IMR-90 (cell line): ENCODE measurements around the gene ENPP7. TPM values are rescaled to one million over a fixed set of nuclear protein-coding genes. Genes with fewer than 3 reads are reported as not detected.

Experiments used
- ATAC-seq: fragments of 200-7000 bp; cut with Tn5 transposase; 2 replicates; pipeline ENCODE4 v1.9.1; 2020; ENCODE audit warnings: low read depth, mild to moderate bottlenecking, moderate library complexity
- BruUV-seq: library from RNA; stranded (reverse); fragments of 400-500 nt; replicated peaks from 2 replicates; lab custom pipeline; 2021; lab: Mats Ljungman, UMichigan
- CTCF ChIA-PET: fragments of 300-600 bp; formaldehyde crosslinking; extraction: SDS; loops from one replicate; lab custom pipeline; 2021; ENCODE audit warnings: antibody characterized with exemption; lab: Yijun Ruan, JAX
- POLR2A ChIA-PET: fragments of 300-600 bp; sonication (Branson Sonifier 250); formaldehyde crosslinking; loops from one replicate; lab custom pipeline; 2022; ENCODE audit warnings: antibody characterized with exemption; ENCODE audit not compliant: unreplicated experiment; lab: Charles Lee
- DNase-seq: peaks from one replicate; pipeline ENCODE4 v3.0.0; 2013
- H2AFZ ChIP-seq: replicated peaks from 2 replicates; pipeline ENCODE3; 2013; ENCODE audit warnings: low read length, mild to moderate bottlenecking; ENCODE audit not compliant: poor library complexity
- H2AK5ac ChIP-seq: 2 replicates; pipeline ENCODE4 v1.6.1; 2013; ENCODE audit warnings: low read depth, low read length, inconsistent platforms
- H2AK9ac ChIP-seq: replicated peaks from 2 replicates; pipeline ENCODE3; 2013; ENCODE audit warnings: mild to moderate bottlenecking, low read depth, low read length, moderate library complexity; ENCODE audit not compliant: poor library complexity
- H2BK120ac ChIP-seq: 2 replicates; pipeline ENCODE4 v1.6.1; 2013; ENCODE audit warnings: low read depth, low read length, inconsistent platforms
- H2BK15ac ChIP-seq: 3 replicates; pipeline ENCODE4 v1.6.1; 2013; ENCODE audit warnings: low read depth, low read length, inconsistent platforms
- H2BK20ac ChIP-seq: 2 replicates; pipeline ENCODE4 v1.6.1; 2013; ENCODE audit warnings: low read depth, mild to moderate bottlenecking, inconsistent platforms, low read length, moderate library complexity
- H2BK5ac ChIP-seq: 2 replicates; pipeline ENCODE4 v1.6.1; 2013; ENCODE audit warnings: mild to moderate bottlenecking, low read depth, low read length, inconsistent platforms; ENCODE audit not compliant: poor library complexity, severe bottlenecking
- H3K14ac ChIP-seq: replicated peaks from 2 replicates; pipeline ENCODE4 v1.6.1; 2013; ENCODE audit warnings: low read depth, low read length, inconsistent platforms
- H3K18ac ChIP-seq: 2 replicates; pipeline ENCODE4 v1.6.1; 2013; ENCODE audit warnings: low read depth, low read length, control low read depth
- H3K23ac ChIP-seq: 2 replicates; pipeline ENCODE4 v1.6.1; 2013; ENCODE audit warnings: low read depth, low read length, inconsistent platforms
- H3K27ac ChIP-seq: 2 replicates; pipeline ENCODE4 v1.5.1; 2013; ENCODE audit warnings: mild to moderate bottlenecking, control low read depth, low read length; ENCODE audit not compliant: insufficient read depth
- H3K27me3 ChIP-seq: 2 replicates; pipeline ENCODE4 v1.6.1; 2013; ENCODE audit warnings: low read length; ENCODE audit not compliant: control insufficient read depth, insufficient read depth
- H3K36me3 ChIP-seq: 2 replicates; pipeline ENCODE4 v1.6.1; 2013; ENCODE audit warnings: low read length, mixed read lengths; ENCODE audit not compliant: control insufficient read depth, insufficient read depth
- H3K4ac ChIP-seq: 2 replicates; pipeline ENCODE4 v1.6.1; 2013; ENCODE audit warnings: low read depth, low read length, inconsistent platforms
- H3K4me1 ChIP-seq: 2 replicates; pipeline ENCODE4 v1.6.1; 2013; ENCODE audit warnings: low read length, mixed read lengths; ENCODE audit not compliant: control insufficient read depth, insufficient read depth
- H3K4me2 ChIP-seq: 2 replicates; pipeline ENCODE4 v1.6.1; 2013; ENCODE audit warnings: low read depth, mild to moderate bottlenecking, control low read depth, low read length, moderate library complexity
- H3K4me3 ChIP-seq: 2 replicates; pipeline ENCODE4 v1.5.1; 2013; ENCODE audit warnings: low read depth, mild to moderate bottlenecking, control low read depth, low read length, moderate library complexity; ENCODE audit not compliant: insufficient read depth
- H3K56ac ChIP-seq: 2 replicates; pipeline ENCODE4 v1.6.1; 2013; ENCODE audit warnings: low read length, inconsistent platforms; ENCODE audit not compliant: insufficient read depth; ENCODE audit errors: extremely low read depth
- H3K79me1 ChIP-seq, 2 experiments: 2 replicates each; pipeline ENCODE4 v1.6.1; 2013; ENCODE audit warnings: low read length in 2 of 2, inconsistent platforms in 1 of 2, low read depth in 1 of 2
- H3K9ac ChIP-seq: 2 replicates; pipeline ENCODE4 v1.6.1; 2013; ENCODE audit warnings: low read depth, low read length, control low read depth
- H3K9me1 ChIP-seq: 2 replicates; pipeline ENCODE4 v1.6.1; 2013; ENCODE audit warnings: low read length, inconsistent platforms; ENCODE audit not compliant: insufficient read depth
- H3K9me3 ChIP-seq: 2 replicates; pipeline ENCODE4 v1.6.1; 2013; ENCODE audit warnings: low read length; ENCODE audit not compliant: control insufficient read depth, insufficient read depth
- H4K20me1 ChIP-seq: 2 replicates; pipeline ENCODE4 v1.6.1; 2013; ENCODE audit warnings: low read length, inconsistent platforms; ENCODE audit not compliant: insufficient read depth
- H4K5ac ChIP-seq: 2 replicates; pipeline ENCODE4 v1.6.1; 2013; ENCODE audit warnings: mild to moderate bottlenecking, low read depth, low read length, control low read depth
- H4K8ac ChIP-seq, 2 experiments: 2 replicates each; pipeline ENCODE4 v1.6.1; 2013; ENCODE audit warnings: low read depth in 2 of 2, low read length in 2 of 2, control low read depth in 1 of 2, inconsistent platforms in 1 of 2
- H4K91ac ChIP-seq: 2 replicates; pipeline ENCODE4 v1.6.1; 2013; ENCODE audit warnings: low read depth, low read length, inconsistent platforms; ENCODE audit not compliant: insufficient read depth
- BHLHE40 ChIP-seq: fragments of 150-350 bp; IDR thresholded peaks from 2 replicates; pipeline ENCODE4 v1.6.1; 2016; ENCODE audit warnings: mild to moderate bottlenecking, low read depth, low read length
- WGBS, 2 experiments: methylation state at CpG; one replicate each; pipeline versions ENCODE4 v1.1.5 to v1.1.7; 2013; ENCODE audit warnings: missing lambda C conversion rate in 2 of 2; ENCODE audit not compliant: insufficient read length in 1 of 2; ENCODE audit errors: extremely low coverage in 2 of 2; 5-methylcytosine and 5-hydroxymethylcytosine counted together
- dilution Hi-C: fragments of 300-500 bp; cut with HindIII; formaldehyde crosslinking; loops from one replicate; pipeline ENCODE4 v1.14.3; 2018; ENCODE audit warnings: low sequenced_read_pairs; ENCODE audit not compliant: unreplicated experiment
- in situ Hi-C: fragments of 300-500 bp; cut with MboI; formaldehyde crosslinking; loops from 3 replicates; pipeline ENCODE4 v1.14.3; 2019; ENCODE audit warnings: low sequenced_read_pairs, inconsistent platforms, mixed read lengths
- intact Hi-C: fragments of 100-400 bp; cut with micrococcal nuclease; formaldehyde crosslinking; loops from 2 replicates; pipeline ENCODE4 v1.10.0; 2022
- polyA plus RNA-seq, 3 experiments: library from polyadenylated mRNA; depleted of rRNA; stranded (reverse); fragments of >200 nt; gene quantifications; 2 replicates each; pipeline ENCODE4 v1.2.3, GENCODE V29; 2012; ENCODE audit warnings: low replicate concordance in 1 of 3
- total RNA-seq: library from RNA; depleted of rRNA; stranded (reverse); fragments of >200 nt; gene quantifications from 2 replicates; pipeline ENCODE4 v1.2.3, GENCODE V29; 2012
- TF ChIP-seq, protein P1 (sequence below): conservative IDR thresholded peaks from 2 replicates; pipeline ENCODE4 v1.5.1; 2012; ENCODE audit warnings: mild to moderate bottlenecking, low read depth, low read length, improper control_type of control experiment

Gene ENPP7
- total and polyA plus RNA-seq, 2 of the 4 experiments (the other 2 are of a cell fraction) = not detected

- Histone ChIP-seq H3K4me1 (no peaks in the 10 kb centered on the region), H3K9ac (no peak overlapping the region), H3K9me1 (no peaks in the 10 kb centered on the region), H3K4ac (no peak overlapping the region), H2BK20ac (no peak overlapping the region), H3K4me3 (no peak overlapping the region), H4K8ac (no peak overlapping the region), H3K9me3 (0 out of 2 replicates have a peak, but pooled peaks cover 2% of the 10 kb centered on the region), H2AFZ (no peak overlapping the region), H3K4me2 (no peak overlapping the region), H4K20me1 (no peaks in the 10 kb centered on the region), H2AK5ac (no peak overlapping the region), H4K91ac (no peak overlapping the region), H3K23ac (no peak overlapping the region), H4K5ac (no peak overlapping the region), H2BK5ac (no peak overlapping the region), H2BK15ac (no peak overlapping the region), H3K14ac (no peak overlapping the region), H3K27ac (no peak overlapping the region), H2BK120ac (no peak overlapping the region), H2AK9ac (no peak overlapping the region), H3K79me1 (no peaks in the 10 kb centered on the region), H3K27me3 (peaks cover 3% of the 10 kb centered on the region; the same call in 1 of the 2 replicates), H3K18ac (no peak overlapping the region), H3K36me3 (no peaks in the 10 kb centered on the region), H3K56ac (no peak overlapping the region)
- peak; percentile 53; the same call in 1 of the 2 replicates for ATAC-seq
- ChIA-PET POLR2A (no interaction called here), CTCF (interaction anchor here (0.6 kb wide), 1 partner anchor 13 kb away, joined by 3 read pairs; no protein-coding TSS in a partner anchor)
- WGBS, 2 experiments = 46% methylated on average over 3 of the region's 10 CpGs; no CpG with 5 or more reads in 1 of the 2 experiments
- in situ Hi-C loops = loop anchor here (25.0 kb wide), 1 partner anchor 635 kb away; no protein-coding TSS in a partner anchor
- dilution Hi-C loops = no loop called here
- no TSS peak for BruUV-seq
- intact Hi-C loops = no loop called here
- TF ChIP-seq, protein P1, sequence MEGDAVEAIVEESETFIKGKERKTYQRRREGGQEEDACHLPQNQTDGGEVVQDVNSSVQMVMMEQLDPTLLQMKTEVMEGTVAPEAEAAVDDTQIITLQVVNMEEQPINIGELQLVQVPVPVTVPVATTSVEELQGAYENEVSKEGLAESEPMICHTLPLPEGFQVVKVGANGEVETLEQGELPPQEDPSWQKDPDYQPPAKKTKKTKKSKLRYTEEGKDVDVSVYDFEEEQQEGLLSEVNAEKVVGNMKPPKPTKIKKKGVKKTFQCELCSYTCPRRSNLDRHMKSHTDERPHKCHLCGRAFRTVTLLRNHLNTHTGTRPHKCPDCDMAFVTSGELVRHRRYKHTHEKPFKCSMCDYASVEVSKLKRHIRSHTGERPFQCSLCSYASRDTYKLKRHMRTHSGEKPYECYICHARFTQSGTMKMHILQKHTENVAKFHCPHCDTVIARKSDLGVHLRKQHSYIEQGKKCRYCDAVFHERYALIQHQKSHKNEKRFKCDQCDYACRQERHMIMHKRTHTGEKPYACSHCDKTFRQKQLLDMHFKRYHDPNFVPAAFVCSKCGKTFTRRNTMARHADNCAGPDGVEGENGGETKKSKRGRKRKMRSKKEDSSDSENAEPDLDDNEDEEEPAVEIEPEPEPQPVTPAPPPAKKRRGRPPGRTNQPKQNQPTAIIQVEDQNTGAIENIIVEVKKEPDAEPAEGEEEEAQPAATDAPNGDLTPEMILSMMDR = peak; percentile 16; the same call in 1 of the 2 replicates
- no peak for TF ChIP-seq BHLHE40
- DNase-seq = no peak
Measured at GRCh38 chr17:79721993-79722671, 8.6 kb upstream of the ENPP7 start.
